VCaP (cell line): ENCODE measurements around the gene RYR3.

Source experiments
- H3K27ac ChIP-seq: fragments of 450-650 bp; 2 replicates; pipeline ENCODE4 v1.5.1; 2017
- TF ChIP-seq, protein P1 (sequence below): fragments of 450-650 bp; conservative IDR thresholded peaks from 2 replicates; pipeline ENCODE4 v1.5.1; 2017; ENCODE audit warnings: mild to moderate bottlenecking, moderate library complexity

Gene RYR3

DNA sequence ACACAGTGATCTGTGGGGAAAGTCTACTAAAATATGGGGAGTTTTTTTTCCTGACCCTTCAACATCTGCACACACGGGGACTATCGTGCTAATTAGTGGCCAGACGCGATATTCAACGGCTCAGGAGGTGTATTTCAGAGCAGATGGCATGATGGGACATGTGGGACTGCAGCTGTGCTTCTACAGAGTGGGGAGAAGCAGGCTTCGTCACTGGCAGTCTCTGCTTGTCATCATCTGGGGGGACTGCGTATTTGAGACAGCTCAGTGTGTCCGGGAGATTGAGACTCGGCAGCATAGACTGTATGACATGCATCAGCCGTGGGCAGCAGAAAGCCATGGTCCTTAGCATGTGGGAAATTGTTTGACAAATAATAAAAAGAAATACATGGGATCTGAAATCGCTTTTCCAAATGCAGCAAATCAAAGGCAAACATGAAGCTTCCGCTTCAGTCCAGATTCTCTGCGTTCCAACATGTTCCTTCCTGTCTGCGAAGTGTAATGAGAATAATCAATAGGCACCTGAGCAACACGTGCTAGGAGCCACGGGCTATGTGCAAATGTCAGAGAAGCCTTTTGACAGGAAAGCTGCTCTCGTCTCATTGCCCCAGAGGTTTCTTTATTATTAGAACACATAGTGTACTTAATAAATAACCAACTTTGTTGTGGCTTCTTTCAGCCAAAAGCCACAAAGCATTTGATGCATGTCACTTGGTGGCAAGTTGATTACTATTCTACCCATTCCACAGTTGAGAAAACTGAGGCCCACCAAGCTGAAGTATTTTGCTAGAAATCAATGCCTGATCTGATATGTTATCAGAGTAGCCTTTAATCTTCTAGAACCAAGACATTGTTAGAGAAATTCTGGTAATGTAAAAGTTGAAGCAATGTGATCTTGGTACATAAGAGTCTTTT lies 276.3 kb downstream of the RYR3 start:
- TF ChIP-seq, protein P1, sequence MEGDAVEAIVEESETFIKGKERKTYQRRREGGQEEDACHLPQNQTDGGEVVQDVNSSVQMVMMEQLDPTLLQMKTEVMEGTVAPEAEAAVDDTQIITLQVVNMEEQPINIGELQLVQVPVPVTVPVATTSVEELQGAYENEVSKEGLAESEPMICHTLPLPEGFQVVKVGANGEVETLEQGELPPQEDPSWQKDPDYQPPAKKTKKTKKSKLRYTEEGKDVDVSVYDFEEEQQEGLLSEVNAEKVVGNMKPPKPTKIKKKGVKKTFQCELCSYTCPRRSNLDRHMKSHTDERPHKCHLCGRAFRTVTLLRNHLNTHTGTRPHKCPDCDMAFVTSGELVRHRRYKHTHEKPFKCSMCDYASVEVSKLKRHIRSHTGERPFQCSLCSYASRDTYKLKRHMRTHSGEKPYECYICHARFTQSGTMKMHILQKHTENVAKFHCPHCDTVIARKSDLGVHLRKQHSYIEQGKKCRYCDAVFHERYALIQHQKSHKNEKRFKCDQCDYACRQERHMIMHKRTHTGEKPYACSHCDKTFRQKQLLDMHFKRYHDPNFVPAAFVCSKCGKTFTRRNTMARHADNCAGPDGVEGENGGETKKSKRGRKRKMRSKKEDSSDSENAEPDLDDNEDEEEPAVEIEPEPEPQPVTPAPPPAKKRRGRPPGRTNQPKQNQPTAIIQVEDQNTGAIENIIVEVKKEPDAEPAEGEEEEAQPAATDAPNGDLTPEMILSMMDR = no peak
- H3K27ac ChIP-seq = peak overlapping the region; percentile 28; the same call in 1 of the 2 replicates

GRCh38 chr15:33587773-33588172 lies 277.0 kb downstream of the RYR3 start:
- no peak overlapping the region for H3K27ac ChIP-seq
- TF ChIP-seq, protein P1 = no peak

- TF ChIP-seq, protein P1 = no peak
- H3K27ac ChIP-seq = no peak overlapping the region
Measured at GRCh38 chr15:33592864-33593263, 282.1 kb downstream of the RYR3 start.

GRCh38 chr15:33598382-33598781 lies 287.6 kb downstream of the RYR3 start:
- H3K27ac ChIP-seq = peak overlapping the region; percentile 20; the same call in 1 of the 2 replicates

GRCh38 chr15:33600212-33600611 lies 289.4 kb downstream of the RYR3 start:
- H3K27ac ChIP-seq = no peak overlapping the region
- TF ChIP-seq, protein P1 = no peak

GRCh38 chr15:33601461-33601860 lies 290.7 kb downstream of the RYR3 start:
- TF ChIP-seq, protein P1 = no peak
- no peak overlapping the region for H3K27ac ChIP-seq

GRCh38 chr15:33608714-33609113 lies 297.9 kb downstream of the RYR3 start:
- TF ChIP-seq, protein P1 = peak; percentile 57

GRCh38 chr15:33612721-33613304 lies 302.0 kb downstream of the RYR3 start:
- H3K27ac ChIP-seq = no peak overlapping the region
- TF ChIP-seq, protein P1 = no peak

More at GRCh38 chr15:33608714-33609113, 297.9 kb downstream of the RYR3 start:
- no peak overlapping the region for H3K27ac ChIP-seq
